Naive thymus-derived CD8-positive, alpha-beta T cell (primary cell): ENCODE data around the gene SYT14. TPM values are rescaled to one million over a fixed set of nuclear protein-coding genes. Genes with fewer than 3 reads are reported as not detected.
"Not testable (repeated sequence)": the region's sequence is repeated elsewhere in the genome, so short reads cannot be mapped to it uniquely, and the experiment has no call there.

ENCODE experiments used
- ATAC-seq, 2 donors: fragments of 150-1000 bp; cut with Tn5 transposase in 1 of 2; sonication (Bioruptor Pico), chemical (Tn5 transposase) in 1 of 2; 1 replicate in 1 of 2; 2 replicates in 1 of 2; pipeline ENCODE4 v1.10.0; 2021; ENCODE audit warnings: mild to moderate bottlenecking in 2 of 2, moderate library complexity in 2 of 2
- POLR2A ChIA-PET: fragments of 350-600 bp; sonication (Branson Sonifier 250); formaldehyde crosslinking; loops from one replicate; lab custom pipeline; 2021; ENCODE audit warnings: antibody characterized with exemption; lab: Charles Lee
- DNase-seq, 10 donors: peaks; one replicate each; pipeline versions ENCODE4 v3.0.0 to v3.0.0-alpha.2; 2020 to 2022
- H3K27ac Mint-ChIP-seq, 10 donors: one replicate each; pipeline ENCODE4 v1.8.0; 2020 to 2022; ENCODE audit warnings: mild to moderate bottlenecking in 10 of 10, mixed read lengths in 10 of 10, moderate library complexity in 4 of 10, inconsistent platforms in 1 of 10
- H3K27me3 Mint-ChIP-seq, 5 donors: one replicate each; pipeline ENCODE4 v1.8.0; 2021 to 2022; ENCODE audit warnings: mixed read lengths in 5 of 5
- H3K36me3 Mint-ChIP-seq, 3 donors: one replicate each; pipeline ENCODE4 v1.8.0; 2020 to 2022; ENCODE audit warnings: mixed read lengths in 3 of 3, mild to moderate bottlenecking in 2 of 3, inconsistent platforms in 1 of 3
- H3K4me1 Mint-ChIP-seq, 4 donors: one replicate each; pipeline ENCODE4 v1.8.0; 2021 to 2022; ENCODE audit warnings: mixed read lengths in 4 of 4
- H3K4me3 Mint-ChIP-seq, 10 donors: one replicate each; pipeline ENCODE4 v1.8.0; 2020 to 2022; ENCODE audit warnings: mild to moderate bottlenecking in 10 of 10, mixed read lengths in 10 of 10, moderate library complexity in 6 of 10, inconsistent platforms in 1 of 10
- H3K9me3 Mint-ChIP-seq, 9 donors: one replicate each; pipeline ENCODE4 v1.8.0; 2020 to 2022; ENCODE audit warnings: mixed read lengths in 9 of 9, mild to moderate bottlenecking in 3 of 9, inconsistent platforms in 1 of 9, moderate library complexity in 1 of 9
- polyA plus RNA-seq, 3 donors: library from polyadenylated mRNA; unstranded; fragments of 300-500 nt; fragmentation: Illumina TruSeq; gene quantifications; one replicate each; pipeline ENCODE4 v1.2.3, GENCODE V29; 2021
- total RNA-seq, 8 experiments: library from RNA in 2 of 8; stranded (reverse) in 2 of 8; gene quantifications; one replicate each; pipeline ENCODE4 v1.2.3 and lab custom pipeline; 2021 to 2026

SYT14 gene
- total and polyA plus RNA-seq, 5 experiments from 2014 or later, result not detected

DNA sequence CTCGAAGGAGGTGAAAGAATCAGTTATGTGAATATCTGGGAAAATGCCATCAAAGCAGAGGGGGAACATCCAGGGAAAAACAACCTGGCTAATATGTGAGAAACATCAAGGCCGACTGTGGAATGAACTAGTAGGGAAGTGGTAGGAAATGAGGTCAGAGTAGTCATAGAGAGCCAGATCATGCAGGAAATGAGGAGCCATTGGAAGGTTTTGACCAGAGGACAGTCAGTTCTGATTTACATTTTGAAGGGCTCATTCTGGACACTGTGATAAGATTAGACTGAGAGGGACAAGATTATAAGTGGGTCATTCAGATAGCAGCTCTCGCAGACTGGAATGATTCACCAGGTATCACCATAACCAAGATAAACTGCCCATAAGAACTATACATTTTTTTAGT is 63.7 kb downstream of the SYT14 start:
- ATAC-seq (no peak), DNase-seq (no peak)
- Mint-ChIP-seq H3K9me3 (no peaks in the 10 kb centered on the region), H3K27me3 (peaks cover 0 to 7% (median 4%) of the 10 kb centered on the region in 5 donors), H3K4me1 (no peaks in the 10 kb centered on the region), H3K4me3 (no peak overlapping the region), H3K36me3 (no peaks in the 10 kb centered on the region), H3K27ac (no peak overlapping the region)
- POLR2A ChIA-PET, result no interaction called here

GRCh38 chr1:210003501-210003900 is 65.5 kb downstream of the SYT14 start:
- H3K4me1 Mint-ChIP-seq, result no peaks in the 10 kb centered on the region
- no peak overlapping the region for H3K27ac Mint-ChIP-seq
- peaks cover 0 to 5% (median 2%) of the 10 kb centered on the region in 5 donors for H3K27me3 Mint-ChIP-seq
- no peaks in the 10 kb centered on the region for H3K36me3 Mint-ChIP-seq
- no peak overlapping the region for H3K4me3 Mint-ChIP-seq
- DNase-seq (no peak), ATAC-seq (no peak)
- H3K9me3 Mint-ChIP-seq, result no peaks in the 10 kb centered on the region
- POLR2A ChIA-PET, result no interaction called here

DNA sequence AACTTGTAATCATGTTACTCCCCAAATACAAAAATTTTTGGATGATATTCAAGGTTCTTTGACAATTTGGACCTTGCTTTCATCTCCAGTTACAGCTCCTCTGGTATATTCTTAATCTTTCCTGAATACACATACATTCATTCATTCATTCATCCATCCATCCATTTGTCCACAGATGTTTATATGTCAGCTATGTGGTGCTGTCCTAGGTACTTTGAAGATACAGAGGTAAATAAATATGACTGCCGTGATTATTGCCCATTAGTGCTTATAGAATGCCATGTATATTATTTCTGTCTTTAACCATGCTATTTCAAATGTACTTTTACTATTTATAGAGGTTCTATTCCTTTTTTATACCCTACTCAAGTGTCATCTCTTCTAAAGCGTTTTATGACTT is 72.1 kb downstream of the SYT14 start:
- no peaks in the 10 kb centered on the region for H3K9me3 Mint-ChIP-seq
- H3K36me3 Mint-ChIP-seq, result no peaks in the 10 kb centered on the region
- no peak overlapping the region for H3K27ac Mint-ChIP-seq
- POLR2A ChIA-PET, result no interaction called here
- H3K4me1 Mint-ChIP-seq, result no peaks in the 10 kb centered on the region
- ATAC-seq, result no peak
- DNase-seq, result no peak
- no peaks in the 10 kb centered on the region for H3K27me3 Mint-ChIP-seq
- no peak overlapping the region for H3K4me3 Mint-ChIP-seq

DNA sequence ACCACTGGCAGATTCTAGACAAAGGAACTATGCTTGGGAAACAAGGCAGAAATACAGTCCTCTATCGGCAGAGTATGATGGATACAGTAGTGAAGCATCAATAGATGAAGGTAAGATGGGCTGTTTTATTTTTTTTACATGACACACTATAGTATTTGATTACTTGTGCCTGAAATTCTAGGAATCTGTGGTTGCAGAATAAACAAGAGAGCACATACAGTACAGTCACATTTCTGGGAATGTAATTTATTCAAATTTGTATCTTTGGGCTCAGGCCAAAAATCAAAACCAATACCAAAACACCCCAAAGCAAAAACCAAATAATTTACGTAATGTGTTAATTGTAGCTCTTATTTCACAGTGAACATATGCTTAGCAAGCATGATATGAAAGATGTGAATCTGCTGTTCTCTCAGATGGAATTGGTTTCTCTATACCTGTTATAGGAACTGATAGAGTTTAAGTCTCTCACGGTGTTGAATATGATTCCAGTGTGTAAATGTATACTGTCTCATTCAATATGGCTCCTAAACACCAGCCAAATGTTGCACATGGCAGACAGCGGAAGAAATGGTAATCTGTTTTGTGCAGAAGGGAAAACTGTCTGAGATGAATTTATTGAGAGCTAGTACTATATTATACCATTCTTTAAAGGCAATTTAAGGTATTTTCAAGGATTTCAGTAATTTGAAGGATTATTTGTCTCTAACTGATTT is 83.3 kb downstream of the SYT14 start:
- Mint-ChIP-seq H3K4me1 (no peaks in the 10 kb centered on the region), H3K4me3 (no peak overlapping the region), H3K9me3 (no peaks in the 10 kb centered on the region), H3K27me3 (peaks cover 0 to 6% (median 2%) of the 10 kb centered on the region in 5 donors), H3K36me3 (no peaks in the 10 kb centered on the region), H3K27ac (no peak overlapping the region)
- DNase-seq, result no peak
- ATAC-seq, result no peak
- POLR2A ChIA-PET, result no interaction called here

DNA sequence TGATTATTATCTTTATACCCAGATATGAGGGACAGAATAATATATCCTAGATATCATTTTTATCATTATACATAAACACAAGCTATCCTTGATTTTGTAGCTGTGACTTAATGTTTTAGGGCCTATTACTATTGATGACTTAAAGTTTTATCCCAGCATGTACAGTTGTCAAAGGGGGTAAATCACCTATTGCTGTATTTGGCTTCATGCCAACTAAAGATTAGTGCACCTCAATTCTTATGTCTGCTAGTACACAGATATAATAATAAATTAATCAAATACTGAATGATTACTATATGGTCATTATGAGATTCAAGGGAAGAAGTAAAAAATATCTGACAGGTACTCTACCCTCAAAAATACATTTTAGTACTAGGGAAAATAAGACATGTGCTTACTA is 84.0 kb downstream of the SYT14 start:
- Mint-ChIP-seq H3K4me3 (no peak overlapping the region), H3K27me3 (peaks cover 0 to 6% (median 0%) of the 10 kb centered on the region in 5 donors), H3K27ac (no peak overlapping the region), H3K36me3 (no peaks in the 10 kb centered on the region), H3K9me3 (no peaks in the 10 kb centered on the region), H3K4me1 (no peaks in the 10 kb centered on the region)
- no peak for ATAC-seq
- POLR2A ChIA-PET, result no interaction called here
- DNase-seq, result no peak

GRCh38 chr1:210024282-210024681 is 86.3 kb downstream of the SYT14 start:
- DNase-seq (no peak), ATAC-seq (no peak)
- peaks cover 0 to 6% (median 0%) of the 10 kb centered on the region in 5 donors for H3K27me3 Mint-ChIP-seq
- H3K9me3 Mint-ChIP-seq, result peaks cover 0 to 9% (median 0%) of the 10 kb centered on the region in 9 donors
- POLR2A ChIA-PET, result no interaction called here
- no peak overlapping the region for H3K4me3 Mint-ChIP-seq
- H3K27ac Mint-ChIP-seq, result no peak overlapping the region
- no peaks in the 10 kb centered on the region for H3K36me3 Mint-ChIP-seq
- H3K4me1 Mint-ChIP-seq, result no peaks in the 10 kb centered on the region

GRCh38 chr1:210024996-210025395 is 87.0 kb downstream of the SYT14 start:
- H3K9me3 Mint-ChIP-seq, result peaks cover 0 to 9% (median 0%) of the 10 kb centered on the region in 9 donors
- H3K36me3 Mint-ChIP-seq, result no peaks in the 10 kb centered on the region
- ATAC-seq (no peak), DNase-seq (no peak)
- H3K27me3 Mint-ChIP-seq, result peaks cover 0 to 7% (median 0%) of the 10 kb centered on the region in 5 donors
- H3K4me1 Mint-ChIP-seq, result no peaks in the 10 kb centered on the region
- no peak overlapping the region for H3K4me3 Mint-ChIP-seq
- POLR2A ChIA-PET, result no interaction called here
- H3K27ac Mint-ChIP-seq, result no peak overlapping the region

- ATAC-seq (no peak), DNase-seq (no peak)
- POLR2A ChIA-PET, result no interaction called here
- Mint-ChIP-seq H3K27me3 (peaks cover 0 to 14% (median 7%) of the 10 kb centered on the region in 5 donors), H3K4me1 (no peaks in the 10 kb centered on the region), H3K4me3 (no peak overlapping the region), H3K36me3 (peaks cover 0 to 5% (median 0%) of the 10 kb centered on the region in 3 donors), H3K27ac (no peak overlapping the region), H3K9me3 (peaks cover 0 to 10% (median 4%) of the 10 kb centered on the region in 9 donors)
Observed at GRCh38 chr1:210025870-210026269, 87.9 kb downstream of the SYT14 start.

GRCh38 chr1:210027994-210028393 is 90.0 kb downstream of the SYT14 start:
- H3K4me1 Mint-ChIP-seq, result no peaks in the 10 kb centered on the region
- POLR2A ChIA-PET, result no interaction called here
- H3K9me3 Mint-ChIP-seq, result peaks cover 0 to 14% (median 4%) of the 10 kb centered on the region in 9 donors
- DNase-seq (no peak), ATAC-seq (no peak)
- no peak overlapping the region for H3K4me3 Mint-ChIP-seq
- no peak overlapping the region for H3K27ac Mint-ChIP-seq
- peaks cover 0 to 5% (median 0%) of the 10 kb centered on the region in 3 donors for H3K36me3 Mint-ChIP-seq
- peaks cover 0 to 14% (median 8%) of the 10 kb centered on the region in 5 donors for H3K27me3 Mint-ChIP-seq

DNA sequence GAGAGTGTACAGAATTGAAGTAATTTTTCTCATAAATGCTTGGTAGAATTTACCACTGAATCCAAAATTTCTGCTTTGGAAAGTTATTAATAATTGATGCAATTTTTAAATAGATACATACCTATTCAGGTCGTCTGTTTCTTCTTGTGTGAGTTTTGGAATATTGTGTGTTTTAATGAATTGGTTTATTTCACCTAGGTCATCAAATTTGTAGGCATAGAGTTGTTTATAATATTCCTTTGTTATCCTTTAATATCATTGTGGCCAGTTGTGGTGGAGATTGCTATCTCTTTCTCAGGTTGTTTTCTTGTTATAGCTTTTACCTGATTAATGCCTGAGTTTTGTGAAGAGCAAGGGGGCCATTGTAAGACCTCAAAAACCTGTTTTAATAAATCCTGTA is 93.5 kb downstream of the SYT14 start:
- POLR2A ChIA-PET, result no interaction called here
- Mint-ChIP-seq H3K4me1 (no peaks in the 10 kb centered on the region), H3K27me3 (peaks cover 4 to 20% (median 9%) of the 10 kb centered on the region in 5 donors), H3K9me3 (peaks cover 2 to 19% (median 7%) of the 10 kb centered on the region in 9 donors), H3K4me3 (no peak overlapping the region), H3K36me3 (peaks cover 0 to 11% (median 0%) of the 10 kb centered on the region in 3 donors), H3K27ac (no peak overlapping the region)
- ATAC-seq (no peak), DNase-seq (no peak)

GRCh38 chr1:210043058-210043457 is 105.0 kb downstream of the SYT14 start:
- peaks cover 0 to 5% (median 0%) of the 10 kb centered on the region in 3 donors for H3K36me3 Mint-ChIP-seq

DNA sequence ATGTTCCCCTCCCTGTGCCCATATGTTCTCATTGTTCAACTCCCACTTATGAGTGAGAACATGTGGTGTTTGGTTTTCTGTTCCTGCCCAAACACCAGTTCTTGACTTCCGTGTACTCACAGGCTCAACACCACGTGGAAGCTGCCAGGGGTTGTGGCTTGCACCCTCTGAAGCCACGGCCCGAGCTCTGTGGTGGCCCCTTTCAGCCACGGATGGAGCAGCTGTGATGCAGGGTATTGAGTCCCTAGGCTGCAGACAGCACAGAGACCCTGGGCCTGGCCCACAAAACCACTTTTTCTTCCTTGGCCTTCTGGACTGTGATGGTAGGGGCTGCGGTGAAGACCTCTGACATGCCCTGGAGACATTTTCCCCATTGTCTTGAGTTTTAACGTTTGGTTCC is 111.6 kb downstream of the SYT14 start:
- peaks cover 0 to 5% (median 0%) of the 10 kb centered on the region in 3 donors for H3K36me3 Mint-ChIP-seq
- POLR2A ChIA-PET, result no interaction called here
- ATAC-seq, result no peak
- DNase-seq, result no peak
- no peak overlapping the region for H3K4me3 Mint-ChIP-seq
- no peaks in the 10 kb centered on the region for H3K4me1 Mint-ChIP-seq
- no peak overlapping the region for H3K27ac Mint-ChIP-seq
- peaks cover 0 to 6% (median 4%) of the 10 kb centered on the region in 5 donors for H3K27me3 Mint-ChIP-seq
- peaks cover 0 to 18% (median 4%) of the 10 kb centered on the region in 9 donors for H3K9me3 Mint-ChIP-seq

More at GRCh38 chr1:210043058-210043457, 105.0 kb downstream of the SYT14 start:
- ATAC-seq, result no peak
- Mint-ChIP-seq H3K4me3 (no peak overlapping the region), H3K9me3 (peaks cover 1 to 31% (median 11%) of the 10 kb centered on the region in 9 donors), H3K4me1 (no peaks in the 10 kb centered on the region), H3K27me3 (peaks cover 2 to 8% (median 3%) of the 10 kb centered on the region in 5 donors), H3K27ac (no peak overlapping the region)
- POLR2A ChIA-PET, result interaction anchor here (0.6 kb wide), 1 partner anchor 12 kb away, joined by 3 read pairs; no protein-coding TSS in a partner anchor
- no peak for DNase-seq

- ATAC-seq, DNase-seq, H3K36me3 Mint-ChIP-seq, H3K4me3 Mint-ChIP-seq, H3K4me1 Mint-ChIP-seq, POLR2A ChIA-PET, H3K27me3 Mint-ChIP-seq, H3K27ac Mint-ChIP-seq: not testable (repeated sequence)
- peaks cover 0 to 18% (median 4%) of the 10 kb centered on the region in 9 donors for H3K9me3 Mint-ChIP-seq
Observed at GRCh38 chr1:210050491-210050890, 112.5 kb downstream of the SYT14 start.
